Stromal cell of bone marrow (primary cell): ENCODE measurements around the gene GALNT9.

Experiments
- DNase-seq: peaks from one replicate; pipeline ENCODE4 v3.0.0-alpha.2; 2012; ENCODE audit warnings: low read depth

GALNT9 gene

GRCh38 chr12:132344181-132344580 lies 14.8 kb upstream of the GALNT9 start:
- no peak for DNase-seq

- no peak for DNase-seq
Observed at GRCh38 chr12:132343294-132344004, 14.1 kb upstream of the GALNT9 start.

GRCh38 chr12:132342251-132343227 lies 13.2 kb upstream of the GALNT9 start:
- DNase-seq, result no peak

GRCh38 chr12:132341318-132342050 lies 12.1 kb upstream of the GALNT9 start:
- no peak for DNase-seq

- DNase-seq, result no peak
Observed at GRCh38 chr12:132340266-132341035, 11.1 kb upstream of the GALNT9 start.

GRCh38 chr12:132339856-132340255 lies 10.5 kb upstream of the GALNT9 start:
- no peak for DNase-seq

GRCh38 chr12:132338781-132339180 lies 9.4 kb upstream of the GALNT9 start:
- no peak for DNase-seq

- DNase-seq, result no peak
Observed at GRCh38 chr12:132338311-132338710, 8.9 kb upstream of the GALNT9 start.

GRCh38 chr12:132337557-132337956 lies 8.2 kb upstream of the GALNT9 start:
- no peak for DNase-seq

- no peak for DNase-seq
Observed at GRCh38 chr12:132336451-132337413, 7.3 kb upstream of the GALNT9 start.

- DNase-seq, result no peak
Observed at GRCh38 chr12:132335179-132335756, 5.9 kb upstream of the GALNT9 start.

- no peak for DNase-seq
Observed at GRCh38 chr12:132333766-132334165, 4.4 kb upstream of the GALNT9 start.

- no peak for DNase-seq
Observed at GRCh38 chr12:132333273-132333672, 3.9 kb upstream of the GALNT9 start.

- no peak for DNase-seq
Observed at GRCh38 chr12:132330549-132330881, 1.1 kb upstream of the GALNT9 start.

GRCh38 chr12:132329720-132330548 lies 545 bp upstream of the GALNT9 start:
- DNase-seq, result no peak

- no peak for DNase-seq
Observed at GRCh38 chr12:132328282-132329029, 933 bp downstream of the GALNT9 start.

GRCh38 chr12:132327336-132328171 lies 1.8 kb downstream of the GALNT9 start:
- DNase-seq, result peak; percentile 88

GRCh38 chr12:132326646-132327045 lies 2.7 kb downstream of the GALNT9 start:
- DNase-seq, result no peak
